ENCODE data around the gene FAM13A.

GRCh38 chr4:89105726-89106125 is 48.7 kb upstream of the FAM13A start:
- no peak for TF ChIP-seq EP300 (IDR thresholded peaks at IDR 0.05; ENCODE audit: low read length)
- TF ChIP-seq ZNF253 (CRISPR knock-in tag; conservative IDR thresholded peaks at IDR 0.05): no peak
- TF ChIP-seq CTCF (IDR thresholded peaks at IDR 0.05 in 2 of 3, conservative IDR thresholded peaks at IDR 0.05 in 1 of 3; ENCODE audit: insufficient read depth in 2 of 3, low read depth in 1 of 3, low read length in 3 of 3): no peak
- no peak for TF ChIP-seq CBX2 (IDR thresholded peaks at IDR 0.05; ENCODE audit: insufficient read depth, low read length, poor library complexity, severe bottlenecking)
- TF ChIP-seq ZNF780A (CRISPR knock-in tag; IDR thresholded peaks at IDR 0.05): no peak

All from K562 (cell line).